ENCODE results near the gene IL19.

DNA sequence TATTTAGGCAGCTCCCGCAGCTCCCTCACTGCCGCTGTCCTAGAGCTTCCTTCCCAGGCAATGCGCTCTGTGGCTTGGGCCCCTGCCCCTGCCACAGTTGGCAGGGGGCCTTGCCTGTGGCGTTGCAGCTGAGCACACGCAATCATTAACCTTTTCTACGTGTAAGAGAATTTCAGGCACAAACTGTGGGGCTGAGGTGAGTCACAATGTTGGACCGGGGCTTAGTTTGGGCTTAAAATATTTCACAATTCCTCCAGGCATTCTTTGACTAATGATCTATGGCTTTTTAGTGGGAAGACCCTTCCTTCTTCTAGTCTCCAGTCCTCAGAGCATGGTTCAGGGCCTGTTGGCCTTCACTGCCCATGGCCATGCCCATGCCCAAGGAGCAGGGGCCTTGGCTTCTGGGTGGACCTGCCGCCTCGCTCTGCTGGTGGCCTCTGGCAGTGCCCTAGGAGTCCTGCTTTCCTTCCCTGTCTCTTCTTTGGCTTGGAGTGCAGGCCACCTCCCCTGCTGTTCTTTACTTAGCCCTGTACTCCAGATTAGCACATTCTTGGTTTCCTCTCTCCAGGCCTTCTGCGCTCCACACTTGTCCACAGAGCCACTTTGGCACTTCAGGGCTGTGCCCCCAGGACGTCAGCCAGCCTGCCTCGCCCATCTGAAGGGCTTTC is 46.6 kb upstream of the IL19 start:
- TF ChIP-seq, protein P1, sequence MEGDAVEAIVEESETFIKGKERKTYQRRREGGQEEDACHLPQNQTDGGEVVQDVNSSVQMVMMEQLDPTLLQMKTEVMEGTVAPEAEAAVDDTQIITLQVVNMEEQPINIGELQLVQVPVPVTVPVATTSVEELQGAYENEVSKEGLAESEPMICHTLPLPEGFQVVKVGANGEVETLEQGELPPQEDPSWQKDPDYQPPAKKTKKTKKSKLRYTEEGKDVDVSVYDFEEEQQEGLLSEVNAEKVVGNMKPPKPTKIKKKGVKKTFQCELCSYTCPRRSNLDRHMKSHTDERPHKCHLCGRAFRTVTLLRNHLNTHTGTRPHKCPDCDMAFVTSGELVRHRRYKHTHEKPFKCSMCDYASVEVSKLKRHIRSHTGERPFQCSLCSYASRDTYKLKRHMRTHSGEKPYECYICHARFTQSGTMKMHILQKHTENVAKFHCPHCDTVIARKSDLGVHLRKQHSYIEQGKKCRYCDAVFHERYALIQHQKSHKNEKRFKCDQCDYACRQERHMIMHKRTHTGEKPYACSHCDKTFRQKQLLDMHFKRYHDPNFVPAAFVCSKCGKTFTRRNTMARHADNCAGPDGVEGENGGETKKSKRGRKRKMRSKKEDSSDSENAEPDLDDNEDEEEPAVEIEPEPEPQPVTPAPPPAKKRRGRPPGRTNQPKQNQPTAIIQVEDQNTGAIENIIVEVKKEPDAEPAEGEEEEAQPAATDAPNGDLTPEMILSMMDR (IDR thresholded peaks at IDR 0.05; ENCODE audit: low read depth, low read length) = no peak
- TF ChIP-seq POLR2A (IDR thresholded peaks at IDR 0.05; ENCODE audit: extremely low read depth, insufficient read length) = no peak
- 0 out of 2 replicates have a peak, but pooled peaks have one; percentile 20 for TF ChIP-seq MYC (IDR thresholded peaks at IDR 0.05; ENCODE audit: low read depth, low read length)
- TF ChIP-seq, protein P2, sequence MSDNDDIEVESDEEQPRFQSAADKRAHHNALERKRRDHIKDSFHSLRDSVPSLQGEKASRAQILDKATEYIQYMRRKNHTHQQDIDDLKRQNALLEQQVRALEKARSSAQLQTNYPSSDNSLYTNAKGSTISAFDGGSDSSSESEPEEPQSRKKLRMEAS (IDR thresholded peaks at IDR 0.05; ENCODE audit: low read depth, low read length) = no peak

Data from NB4 (cell line).